DOHH2 (cell line): ENCODE data around the gene SLC24A1.

Source experiments
- H3F3A ChIP-seq: fragments of 200-600 bp; sonication (generic), shearing (Covaris generic); 2 replicates; pipeline ENCODE4 v1.6.0; 2016; ENCODE audit warnings: antibody characterized with exemption, mild to moderate bottlenecking; ENCODE audit not compliant: control insufficient read depth, insufficient read depth
- H3K27ac ChIP-seq: fragments of 200-600 bp; sonication (generic); 2 replicates; pipeline ENCODE4 v1.5.1; 2014; ENCODE audit warnings: low read depth, mild to moderate bottlenecking, low read length, moderate library complexity
- H3K27me3 ChIP-seq: fragments of 200-600 bp; sonication (generic); 2 replicates; pipeline ENCODE4 v1.6.1; 2014; ENCODE audit warnings: mild to moderate bottlenecking, low read length, mixed read lengths; ENCODE audit not compliant: control insufficient read depth
- H3K36me3 ChIP-seq: fragments of 200-600 bp; sonication (generic); 2 replicates; pipeline ENCODE4 v1.6.1; 2014; ENCODE audit warnings: mild to moderate bottlenecking, low read length, moderate library complexity, mixed read lengths; ENCODE audit not compliant: control insufficient read depth
- H3K4me1 ChIP-seq: fragments of 200-600 bp; sonication (generic); 2 replicates; pipeline ENCODE4 v1.6.1; 2014; ENCODE audit warnings: mild to moderate bottlenecking, low read length, mixed read lengths; ENCODE audit not compliant: control insufficient read depth
- H3K4me2 ChIP-seq: fragments of 200-600 bp; sonication (generic); 2 replicates; pipeline ENCODE4 v1.6.0; 2014; ENCODE audit warnings: mild to moderate bottlenecking, low read length, moderate library complexity
- H3K4me3 ChIP-seq: fragments of 200-600 bp; sonication (generic); 2 replicates; pipeline ENCODE4 v1.5.1; 2014; ENCODE audit warnings: mild to moderate bottlenecking, low read length, mixed read lengths
- H3K79me2 ChIP-seq: fragments of 200-600 bp; sonication (generic); 2 replicates; pipeline ENCODE4 v1.6.1; 2014; ENCODE audit warnings: mild to moderate bottlenecking, low read length, mixed read lengths; ENCODE audit not compliant: control insufficient read depth
- H3K9me2 ChIP-seq: fragments of 200-600 bp; sonication (generic); replicated peaks from 2 replicates; pipeline ENCODE4 v1.6.1; 2014; ENCODE audit warnings: mild to moderate bottlenecking, low read length, mixed read lengths; ENCODE audit not compliant: control insufficient read depth
- H3K9me3 ChIP-seq: fragments of 200-600 bp; sonication (generic); 2 replicates; pipeline ENCODE4 v1.6.1; 2014; ENCODE audit warnings: antibody characterized with exemption, low read length, mixed read lengths; ENCODE audit not compliant: control insufficient read depth, insufficient read depth
- H4K20me1 ChIP-seq: fragments of 200-600 bp; sonication (generic); 2 replicates; pipeline ENCODE4 v1.6.0; 2014; ENCODE audit warnings: low read depth, mild to moderate bottlenecking, antibody characterized with exemption, low read length, moderate library complexity; ENCODE audit not compliant: control insufficient read depth, insufficient read depth
- EZH2phosphoT487 ChIP-seq: fragments of 200-600 bp; sonication (generic); IDR thresholded peaks from 2 replicates; pipeline ENCODE4 v1.6.1; 2017; ENCODE audit warnings: borderline replicate concordance, mild to moderate bottlenecking, antibody characterized with exemption, low read length, moderate library complexity, mixed read lengths
- TF ChIP-seq, protein P1 (sequence below): fragments of 200-600 bp; sonication (generic); IDR thresholded peaks from one replicate; pipeline ENCODE4 v1.5.1; 2014; ENCODE audit warnings: antibody characterized with exemption, mild to moderate bottlenecking, low read depth, low read length; ENCODE audit not compliant: poor library complexity, severe bottlenecking

SLC24A1 gene

DNA sequence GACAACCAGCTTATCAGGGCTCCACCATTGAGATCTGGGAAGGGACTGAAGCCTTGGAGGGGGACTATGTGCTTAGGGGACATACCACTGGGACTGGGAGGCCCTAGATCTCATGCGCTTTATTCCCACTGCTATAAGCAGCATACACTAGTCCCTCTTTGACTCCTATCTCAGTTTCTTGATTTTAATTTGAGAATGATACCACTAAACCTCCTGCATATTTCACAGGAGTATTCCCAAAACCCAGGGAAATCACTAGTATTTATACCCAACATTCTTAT lies 29.2 kb downstream of the SLC24A1 start:
- H3K27ac ChIP-seq = no peak overlapping the region
- no peaks in the 10 kb centered on the region for H3K27me3 ChIP-seq
- no peaks in the 10 kb centered on the region for H3K9me3 ChIP-seq
- no peaks in the 10 kb centered on the region for H3K79me2 ChIP-seq
- H3K36me3 ChIP-seq = peaks cover 48% of the 10 kb centered on the region
- H3K4me1 ChIP-seq = no peaks in the 10 kb centered on the region
- TF ChIP-seq, protein P1, sequence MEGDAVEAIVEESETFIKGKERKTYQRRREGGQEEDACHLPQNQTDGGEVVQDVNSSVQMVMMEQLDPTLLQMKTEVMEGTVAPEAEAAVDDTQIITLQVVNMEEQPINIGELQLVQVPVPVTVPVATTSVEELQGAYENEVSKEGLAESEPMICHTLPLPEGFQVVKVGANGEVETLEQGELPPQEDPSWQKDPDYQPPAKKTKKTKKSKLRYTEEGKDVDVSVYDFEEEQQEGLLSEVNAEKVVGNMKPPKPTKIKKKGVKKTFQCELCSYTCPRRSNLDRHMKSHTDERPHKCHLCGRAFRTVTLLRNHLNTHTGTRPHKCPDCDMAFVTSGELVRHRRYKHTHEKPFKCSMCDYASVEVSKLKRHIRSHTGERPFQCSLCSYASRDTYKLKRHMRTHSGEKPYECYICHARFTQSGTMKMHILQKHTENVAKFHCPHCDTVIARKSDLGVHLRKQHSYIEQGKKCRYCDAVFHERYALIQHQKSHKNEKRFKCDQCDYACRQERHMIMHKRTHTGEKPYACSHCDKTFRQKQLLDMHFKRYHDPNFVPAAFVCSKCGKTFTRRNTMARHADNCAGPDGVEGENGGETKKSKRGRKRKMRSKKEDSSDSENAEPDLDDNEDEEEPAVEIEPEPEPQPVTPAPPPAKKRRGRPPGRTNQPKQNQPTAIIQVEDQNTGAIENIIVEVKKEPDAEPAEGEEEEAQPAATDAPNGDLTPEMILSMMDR = no peak
- TF ChIP-seq EZH2phosphoT487 = no peak
- H3K9me2 ChIP-seq = no peaks in the 10 kb centered on the region
- no peaks in the 10 kb centered on the region for H3F3A ChIP-seq
- no peak overlapping the region for H3K4me3 ChIP-seq
- no peaks in the 10 kb centered on the region for H4K20me1 ChIP-seq
- H3K4me2 ChIP-seq = no peak overlapping the region

DNA sequence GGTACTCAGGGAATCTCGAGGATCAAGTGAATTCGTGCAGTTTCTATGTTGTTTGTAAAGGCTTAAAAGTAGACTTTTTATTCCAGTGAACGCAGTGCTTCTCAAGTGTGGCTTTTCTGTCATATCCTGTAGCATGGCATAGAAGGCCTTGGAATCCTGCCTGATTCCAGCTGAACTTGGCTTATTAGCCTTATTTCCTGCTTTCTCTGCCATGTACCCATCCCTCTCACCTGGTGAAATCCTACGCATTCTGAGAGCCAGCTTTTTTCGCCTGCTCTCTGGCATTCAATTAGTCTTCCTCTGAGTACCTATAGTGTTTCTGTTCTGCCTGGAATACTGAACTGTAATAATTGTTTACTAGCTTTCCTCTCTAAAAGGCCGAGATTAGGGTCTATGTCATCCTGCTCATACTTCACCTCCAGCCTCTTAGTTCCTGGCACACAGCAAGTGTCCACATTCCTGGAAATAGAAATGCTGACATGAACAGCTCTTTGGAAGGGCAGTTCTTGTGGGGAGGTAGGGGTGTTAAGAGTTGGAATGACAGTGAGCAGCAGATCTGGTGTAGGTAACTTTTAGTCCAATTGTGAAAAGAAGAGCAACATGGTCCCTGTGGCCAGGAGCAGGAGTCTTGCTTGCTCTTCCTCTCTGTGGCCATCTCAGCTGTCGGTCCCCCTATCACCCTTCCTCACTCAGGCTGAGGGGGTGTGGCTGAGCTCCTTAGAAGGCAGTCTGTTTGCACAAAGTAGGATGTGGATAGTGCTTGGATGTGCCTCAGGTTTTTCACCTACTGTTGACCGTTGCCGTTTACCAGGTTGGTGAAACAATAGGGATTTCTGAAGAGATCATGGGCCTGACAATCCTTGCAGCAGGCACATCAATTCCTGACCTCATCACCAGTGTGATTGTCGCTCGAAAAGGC lies 30.4 kb downstream of the SLC24A1 start:
- Histone ChIP-seq H3K36me3 (peaks cover 60% of the 10 kb centered on the region), H3K4me2 (no peak overlapping the region), H3K4me3 (no peak overlapping the region), H3F3A (no peaks in the 10 kb centered on the region), H3K79me2 (no peaks in the 10 kb centered on the region), H3K27ac (no peak overlapping the region), H3K27me3 (no peaks in the 10 kb centered on the region), H3K9me3 (no peaks in the 10 kb centered on the region), H4K20me1 (no peaks in the 10 kb centered on the region), H3K9me2 (no peaks in the 10 kb centered on the region), H3K4me1 (no peaks in the 10 kb centered on the region)
- no peak for TF ChIP-seq EZH2phosphoT487
- TF ChIP-seq, protein P1 = no peak

DNA sequence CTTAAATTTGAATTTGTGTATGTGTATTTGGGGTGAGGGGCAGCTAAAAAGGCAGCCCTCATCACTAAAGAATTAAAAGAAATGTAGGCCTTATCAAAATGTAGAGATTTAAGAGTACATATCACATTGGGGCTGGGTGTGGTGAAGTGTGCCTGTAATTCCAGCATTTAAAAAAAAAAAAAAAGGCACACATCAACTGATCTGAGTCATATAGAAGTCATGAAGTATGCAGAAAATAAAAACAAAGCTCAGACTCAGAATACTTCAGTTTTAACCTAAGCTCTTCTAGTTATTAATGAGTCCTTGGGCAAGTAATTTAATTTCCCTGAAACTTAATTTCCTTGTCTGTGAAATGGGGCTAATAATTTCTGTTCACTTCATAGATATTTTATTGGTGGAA lies 31.6 kb downstream of the SLC24A1 start:
- H4K20me1 ChIP-seq = no peaks in the 10 kb centered on the region
- H3K27me3 ChIP-seq = no peaks in the 10 kb centered on the region
- no peak overlapping the region for H3K4me2 ChIP-seq
- no peaks in the 10 kb centered on the region for H3K4me1 ChIP-seq
- H3K9me2 ChIP-seq = no peaks in the 10 kb centered on the region
- no peaks in the 10 kb centered on the region for H3F3A ChIP-seq
- H3K4me3 ChIP-seq = no peak overlapping the region
- H3K27ac ChIP-seq = no peak overlapping the region
- H3K36me3 ChIP-seq = peaks cover 69% of the 10 kb centered on the region
- no peaks in the 10 kb centered on the region for H3K9me3 ChIP-seq
- no peak for TF ChIP-seq EZH2phosphoT487
- TF ChIP-seq, protein P1 = no peak
- no peaks in the 10 kb centered on the region for H3K79me2 ChIP-seq
